ENCODE data around the gene ZNF454.

Gene ZNF454

DNA sequence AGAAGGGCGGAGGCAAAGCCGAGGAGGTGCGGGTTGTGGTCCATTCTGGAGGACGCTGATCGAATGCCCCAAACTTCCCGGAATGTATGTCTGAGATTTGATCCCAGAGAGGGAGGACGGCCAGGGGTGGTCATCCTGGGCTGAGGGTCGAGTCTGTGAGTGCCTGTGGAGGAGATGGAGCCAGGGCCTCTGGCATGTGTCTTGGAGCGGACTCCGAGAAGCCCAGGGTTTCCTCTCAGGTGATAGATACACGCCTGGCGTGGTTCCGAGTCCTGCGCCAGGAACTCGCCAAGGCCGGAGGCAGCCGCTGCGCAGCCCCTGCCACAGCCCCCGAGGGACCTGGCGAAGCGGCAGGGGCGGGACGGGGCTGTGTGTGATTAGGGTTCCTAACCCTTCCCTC, 363 bp downstream of the ZNF454 start:
- TF ChIP-seq CTCF (IDR thresholded peaks at IDR 0.05): no peak
- Histone ChIP-seq H3K4me3 (ENCODE audit: low read depth in 1 of 2, low read length in 1 of 2) (no peak overlapping the region), H3K27ac (no peak overlapping the region), H3K9me3 (peaks cover 41% of the 10 kb centered on the region), H3K27me3 (peaks cover 30% of the 10 kb centered on the region), H3K36me3 (no peaks in the 10 kb centered on the region), H3K4me1 (ENCODE audit: control insufficient read depth in 1 of 2, insufficient read depth in 1 of 2, low read depth in 1 of 2, low read length in 1 of 2) (no peaks in the 10 kb centered on the region)

DNA sequence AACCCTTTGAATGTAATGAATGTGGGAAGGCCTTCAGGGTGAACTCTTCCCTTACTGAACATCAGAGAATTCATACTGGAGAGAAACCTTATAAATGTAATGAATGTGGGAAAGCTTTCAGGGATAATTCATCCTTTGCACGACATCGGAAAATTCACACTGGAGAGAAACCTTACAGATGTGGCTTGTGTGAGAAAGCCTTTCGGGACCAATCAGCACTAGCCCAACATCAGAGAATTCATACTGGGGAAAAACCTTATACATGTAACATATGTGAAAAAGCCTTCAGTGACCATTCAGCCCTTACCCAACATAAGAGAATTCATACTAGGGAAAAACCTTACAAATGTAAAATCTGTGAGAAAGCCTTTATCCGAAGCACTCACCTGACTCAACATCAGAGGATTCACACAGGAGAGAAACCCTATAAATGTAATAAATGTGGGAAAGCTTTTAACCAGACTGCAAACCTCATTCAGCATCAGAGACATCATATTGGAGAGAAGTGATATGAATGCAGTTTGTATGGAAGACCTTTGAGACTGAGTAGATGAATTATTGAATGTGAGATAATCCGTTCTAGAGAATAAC, 24.6 kb downstream of the ZNF454 start:
- H3K4me1 ChIP-seq (ENCODE audit: control insufficient read depth in 1 of 2, insufficient read depth in 1 of 2, low read depth in 1 of 2, low read length in 1 of 2): no peaks in the 10 kb centered on the region
- no peak overlapping the region for H3K4me3 ChIP-seq (ENCODE audit: low read depth in 1 of 2, low read length in 1 of 2)
- no peak overlapping the region for H3K27ac ChIP-seq
- H3K27me3 ChIP-seq: no peaks in the 10 kb centered on the region
- peaks cover 31% of the 10 kb centered on the region for H3K9me3 ChIP-seq
- no peak for TF ChIP-seq CTCF (IDR thresholded peaks at IDR 0.05)
- no peaks in the 10 kb centered on the region for H3K36me3 ChIP-seq

GRCh38 chr5:178981381-178981780, 40.4 kb downstream of the ZNF454 start:
- Histone ChIP-seq H3K4me1 (ENCODE audit: control insufficient read depth in 1 of 2, insufficient read depth in 1 of 2, low read depth in 1 of 2, low read length in 1 of 2) (no peaks in the 10 kb centered on the region), H3K9me3 (peaks cover 9% of the 10 kb centered on the region)

GRCh38 chr5:178982941-178983340, 41.9 kb downstream of the ZNF454 start:
- no peaks in the 10 kb centered on the region for H3K36me3 ChIP-seq
- peaks cover 9% of the 10 kb centered on the region for H3K9me3 ChIP-seq
- H3K4me1 ChIP-seq (ENCODE audit: control insufficient read depth in 1 of 2, insufficient read depth in 1 of 2, low read depth in 1 of 2, low read length in 1 of 2): no peaks in the 10 kb centered on the region
- no peak overlapping the region for H3K27ac ChIP-seq
- no peak overlapping the region for H3K4me3 ChIP-seq (ENCODE audit: low read depth in 1 of 2, low read length in 1 of 2)
- TF ChIP-seq CTCF (IDR thresholded peaks at IDR 0.05): no peak
- H3K27me3 ChIP-seq: no peaks in the 10 kb centered on the region

More at GRCh38 chr5:178981381-178981780, 40.4 kb downstream of the ZNF454 start:
- Histone ChIP-seq H3K36me3 (no peaks in the 10 kb centered on the region), H3K27me3 (no peaks in the 10 kb centered on the region), H3K27ac (no peak overlapping the region), H3K4me3 (ENCODE audit: low read depth in 1 of 2, low read length in 1 of 2) (no peak overlapping the region)
- TF ChIP-seq CTCF (IDR thresholded peaks at IDR 0.05): no peak

DNA sequence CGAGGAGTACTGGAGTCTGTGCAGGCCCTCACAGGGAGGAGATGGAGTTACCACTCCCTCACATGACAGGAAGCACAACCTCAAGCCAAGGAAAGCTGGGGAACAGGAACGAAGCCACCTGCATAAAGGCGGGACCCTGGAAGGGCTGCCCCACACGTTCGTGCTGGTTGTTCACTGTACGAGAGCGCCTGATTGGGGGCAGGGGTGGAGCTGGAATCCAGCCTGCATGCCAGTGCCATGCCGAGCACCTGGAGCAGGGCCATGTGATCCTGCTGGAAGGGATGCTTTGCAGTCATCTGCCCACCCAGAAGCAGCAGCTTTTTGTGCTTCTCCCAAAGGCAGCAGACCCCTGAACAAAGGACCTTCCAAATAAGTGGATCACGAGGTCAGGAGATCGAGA, 42.7 kb downstream of the ZNF454 start:
- no peaks in the 10 kb centered on the region for H3K36me3 ChIP-seq
- no peak for TF ChIP-seq CTCF (IDR thresholded peaks at IDR 0.05)
- H3K4me1 ChIP-seq (ENCODE audit: control insufficient read depth in 1 of 2, insufficient read depth in 1 of 2, low read depth in 1 of 2, low read length in 1 of 2): no peaks in the 10 kb centered on the region
- H3K4me3 ChIP-seq (ENCODE audit: low read depth in 1 of 2, low read length in 1 of 2): no peak overlapping the region
- no peaks in the 10 kb centered on the region for H3K27me3 ChIP-seq
- peaks cover 9% of the 10 kb centered on the region for H3K9me3 ChIP-seq
- H3K27ac ChIP-seq: no peak overlapping the region
